Measurements from ENCODE around the gene COQ8A. TPM values are rescaled to one million over a fixed set of nuclear protein-coding genes. Genes with fewer than 3 reads are reported as not detected.

COQ8A gene
- total RNA-seq, 4 donors from 2014 or later = 53.4 to 97.5 (median 72.7) TPM

DNA sequence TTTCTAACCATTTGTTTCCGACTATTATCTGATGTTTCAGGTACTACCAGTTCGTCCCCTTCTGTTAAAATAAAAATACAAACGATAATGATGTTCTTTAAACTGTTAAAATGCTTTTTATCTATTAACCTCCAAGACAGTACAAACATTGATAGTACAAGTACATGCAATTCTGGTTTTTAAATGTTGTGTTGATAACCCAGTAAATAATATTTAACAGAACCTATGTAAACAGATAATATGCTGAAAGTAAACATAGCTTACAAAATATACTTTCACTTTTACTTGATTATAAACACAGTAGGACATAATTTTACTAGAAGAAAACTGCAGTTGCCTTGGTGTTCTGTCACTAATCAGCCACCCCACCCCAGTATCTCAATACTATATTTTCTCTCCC lies 76.9 kb downstream of the COQ8A start:
- no peak overlapping the region for H3K4me3 ChIP-seq (ENCODE audit: low read depth, poor library complexity, severe bottlenecking)
- DNase-seq (ENCODE audit: low spot score in 2 of 2) = no peak
- TF ChIP-seq POLR2A (IDR thresholded peaks at IDR 0.05) = no peak
- TF ChIP-seq, protein P1, sequence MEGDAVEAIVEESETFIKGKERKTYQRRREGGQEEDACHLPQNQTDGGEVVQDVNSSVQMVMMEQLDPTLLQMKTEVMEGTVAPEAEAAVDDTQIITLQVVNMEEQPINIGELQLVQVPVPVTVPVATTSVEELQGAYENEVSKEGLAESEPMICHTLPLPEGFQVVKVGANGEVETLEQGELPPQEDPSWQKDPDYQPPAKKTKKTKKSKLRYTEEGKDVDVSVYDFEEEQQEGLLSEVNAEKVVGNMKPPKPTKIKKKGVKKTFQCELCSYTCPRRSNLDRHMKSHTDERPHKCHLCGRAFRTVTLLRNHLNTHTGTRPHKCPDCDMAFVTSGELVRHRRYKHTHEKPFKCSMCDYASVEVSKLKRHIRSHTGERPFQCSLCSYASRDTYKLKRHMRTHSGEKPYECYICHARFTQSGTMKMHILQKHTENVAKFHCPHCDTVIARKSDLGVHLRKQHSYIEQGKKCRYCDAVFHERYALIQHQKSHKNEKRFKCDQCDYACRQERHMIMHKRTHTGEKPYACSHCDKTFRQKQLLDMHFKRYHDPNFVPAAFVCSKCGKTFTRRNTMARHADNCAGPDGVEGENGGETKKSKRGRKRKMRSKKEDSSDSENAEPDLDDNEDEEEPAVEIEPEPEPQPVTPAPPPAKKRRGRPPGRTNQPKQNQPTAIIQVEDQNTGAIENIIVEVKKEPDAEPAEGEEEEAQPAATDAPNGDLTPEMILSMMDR (IDR thresholded peaks at IDR 0.05) = no peak
- intact Hi-C loops (cut with DNase I; ENCODE audit: low total_unique reads) = no loop called here
- 90 to 95% methylated on average over 3 of the region's 3 CpGs for WGBS, 2 donors

DNA sequence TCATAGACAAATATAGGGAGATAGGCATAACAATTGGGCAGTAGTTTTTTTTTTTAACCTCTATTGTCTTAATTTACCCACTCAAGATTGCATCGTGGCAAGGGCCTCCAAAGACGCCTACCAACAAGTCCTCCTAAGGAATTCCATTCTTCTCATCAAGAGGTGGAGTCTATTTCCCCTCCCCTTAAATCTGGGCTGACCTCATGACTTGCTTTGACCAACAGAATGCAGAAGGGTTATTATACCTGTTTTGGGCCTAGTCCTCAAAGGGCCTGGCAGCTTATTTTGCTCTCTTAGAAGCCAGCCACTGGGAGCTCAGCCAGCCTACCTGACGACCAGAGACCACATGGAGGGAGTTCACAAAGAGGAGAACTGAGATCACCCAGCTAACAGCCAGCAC lies 92.3 kb downstream of the COQ8A start:
- DNase-seq (ENCODE audit: low spot score in 2 of 2) = no peak

GRCh38 chr1:227033880-227034279 lies 93.8 kb downstream of the COQ8A start:
- TF ChIP-seq, protein P1 (IDR thresholded peaks at IDR 0.05) = no peak
- TF ChIP-seq POLR2A (IDR thresholded peaks at IDR 0.05) = no peak
- no peak overlapping the region for H3K4me3 ChIP-seq (ENCODE audit: low read depth, poor library complexity, severe bottlenecking)
- DNase-seq (ENCODE audit: low spot score in 2 of 2) = no peak
- WGBS, 2 donors = 48 to 61% methylated on average over 2 of the region's 2 CpGs
- intact Hi-C loops (cut with DNase I; ENCODE audit: low total_unique reads) = no loop called here

More for the DNA sequence above, 92.3 kb downstream of the COQ8A start:
- 85% methylated on average over 3 of the region's 3 CpGs for WGBS, 2 donors
- no peak overlapping the region for H3K4me3 ChIP-seq (ENCODE audit: low read depth, poor library complexity, severe bottlenecking)
- intact Hi-C loops (cut with DNase I; ENCODE audit: low total_unique reads) = no loop called here
- no peak for TF ChIP-seq POLR2A (IDR thresholded peaks at IDR 0.05)
- TF ChIP-seq, protein P1 (IDR thresholded peaks at IDR 0.05) = no peak

DNA sequence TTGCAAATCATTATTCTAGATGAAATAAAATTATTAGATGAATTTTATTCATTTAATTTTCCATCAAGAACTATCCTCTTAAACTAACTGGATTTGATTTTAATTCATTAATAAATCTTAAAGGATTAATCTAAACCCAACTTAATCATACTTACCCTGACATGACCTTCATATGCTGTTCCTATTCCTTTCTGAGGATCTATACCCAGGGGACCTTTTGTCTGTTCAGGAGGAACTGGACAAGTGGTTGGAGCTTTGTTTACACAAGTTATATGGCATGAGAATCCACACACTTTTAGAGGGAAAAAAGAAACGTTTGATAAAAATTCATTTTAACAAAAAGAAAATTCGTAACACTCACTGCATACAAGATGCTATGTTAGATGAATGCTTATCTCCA lies 95.2 kb downstream of the COQ8A start:
- H3K4me3 ChIP-seq (ENCODE audit: low read depth, poor library complexity, severe bottlenecking) = no peak overlapping the region
- TF ChIP-seq, protein P1 (IDR thresholded peaks at IDR 0.05) = no peak
- no peak for TF ChIP-seq POLR2A (IDR thresholded peaks at IDR 0.05)
- intact Hi-C loops (cut with DNase I; ENCODE audit: low total_unique reads) = no loop called here
- DNase-seq (ENCODE audit: low spot score in 2 of 2) = no peak
- WGBS, 2 donors = 86 to 93% methylated on average over 2 of the region's 2 CpGs

DNA sequence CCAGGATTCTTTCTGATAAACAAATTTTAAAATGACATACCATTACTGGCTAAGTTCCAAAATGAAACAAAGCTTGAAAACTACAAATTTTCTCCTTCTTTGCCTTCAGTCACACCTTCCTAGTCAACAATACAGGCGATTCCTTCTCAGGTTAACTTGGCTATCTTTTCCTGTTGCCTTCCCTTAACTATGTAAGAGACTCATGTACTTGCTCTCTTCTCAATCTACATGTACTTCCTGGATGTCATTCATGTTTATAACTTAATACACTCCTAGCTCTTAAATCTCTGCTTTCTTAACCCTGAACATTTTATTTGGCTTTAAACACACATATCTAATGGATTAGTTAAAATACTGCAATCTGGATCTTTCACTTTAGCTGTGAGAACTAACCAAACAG lies 97.0 kb downstream of the COQ8A start:
- intact Hi-C loops (cut with DNase I; ENCODE audit: low total_unique reads) = no loop called here
- WGBS, 2 donors = 88 to 90% methylated on average over 1 of the region's 1 CpG
- no peak overlapping the region for H3K4me3 ChIP-seq (ENCODE audit: low read depth, poor library complexity, severe bottlenecking)
- TF ChIP-seq, protein P1 (IDR thresholded peaks at IDR 0.05) = no peak
- no peak for TF ChIP-seq POLR2A (IDR thresholded peaks at IDR 0.05)
- DNase-seq (ENCODE audit: low spot score in 2 of 2) = no peak

Other genes starting within 250 kb of the COQ8A start
- gene ITPKB, start 201.0 kb upstream of the COQ8A start, total RNA-seq = 10 to 100 TPM; 39.3 to 57.2 (median 44.1) TPM
- 10 to 100 TPM; 10.9 to 36.0 (median 23.2) TPM for gene PSEN2, start 69.7 kb upstream of the COQ8A start, total RNA-seq

All from lower leg skin (tissue), 4 donors.